HepG2 (cell line): Measurements from ENCODE around the gene RASSF4. TPM values are rescaled to one million over a fixed set of nuclear protein-coding genes. Genes with fewer than 3 reads are reported as not detected.

Experiments
- ARNT ChIP-seq: fragments of 450-650 bp; IDR thresholded peaks from 2 replicates; pipeline ENCODE4 v1.6.1; 2017
- CAMTA2 ChIP-seq: sonication (generic); formaldehyde crosslinking; IDR thresholded peaks from 2 replicates; pipeline ENCODE4 v1.4.0; 2020; ENCODE audit warnings: mild to moderate bottlenecking, missing genetic modification reagents, borderline replicate concordance
- CREB1 ChIP-seq, 2 experiments: fragments of 450-650 bp in 1 of 2; IDR thresholded peaks; 2 replicates each; pipeline ENCODE4 v1.6.1; 2016 to 2017; ENCODE audit warnings: control low read depth in 1 of 2, mild to moderate bottlenecking in 1 of 2, missing compliant biosample characterization in 1 of 2, missing genetic modification characterization in 1 of 2
- HNRNPK ChIP-seq: fragments of 200-400 bp; formaldehyde crosslinking; IDR thresholded peaks from 2 replicates; pipeline ENCODE4 v1.6.1; 2018; ENCODE audit warnings: low read length, low read depth, moderate library complexity, mild to moderate bottlenecking; ENCODE audit not compliant: poor library complexity, severe bottlenecking
- KLF12 ChIP-seq: sonication (generic); formaldehyde crosslinking; IDR thresholded peaks from 2 replicates; pipeline ENCODE4 v1.4.0; 2020; ENCODE audit warnings: missing genetic modification reagents, borderline replicate concordance
- MTERF4 ChIP-seq: sonication (generic); formaldehyde crosslinking; IDR thresholded peaks from 2 replicates; pipeline ENCODE4 v1.8.0; 2023; ENCODE audit warnings: mild to moderate bottlenecking, missing genetic modification reagents
- POGK ChIP-seq: sonication (generic); formaldehyde crosslinking; conservative IDR thresholded peaks from 2 replicates; pipeline ENCODE4 v1.8.0; 2022; ENCODE audit warnings: mild to moderate bottlenecking, moderate library complexity, missing genetic modification reagents
- PRPF4 ChIP-seq: fragments of 200-400 bp; formaldehyde crosslinking; IDR thresholded peaks from 2 replicates; pipeline ENCODE4 v1.6.1; 2016; ENCODE audit warnings: low read length, low read depth; ENCODE audit not compliant: poor library complexity, severe bottlenecking
- SAFB2 ChIP-seq: sonication (generic); formaldehyde crosslinking; IDR thresholded peaks from 2 replicates; pipeline ENCODE4 v1.5.1; 2020; ENCODE audit warnings: missing genetic modification reagents, low read depth, mild to moderate bottlenecking, borderline replicate concordance
- TGIF2 ChIP-seq: IDR thresholded peaks from 2 replicates; pipeline ENCODE4 v1.6.1; 2016; ENCODE audit warnings: control low read depth, missing compliant biosample characterization
- YEATS4 ChIP-seq: sonication (generic); formaldehyde crosslinking; IDR thresholded peaks from 2 replicates; pipeline ENCODE4 v1.4.0; 2020; ENCODE audit warnings: missing genetic modification reagents, borderline replicate concordance
- ZFP1 ChIP-seq: IDR thresholded peaks from 2 replicates; pipeline ENCODE4 v1.6.1; 2016
- ZNF407 ChIP-seq: sonication (generic); formaldehyde crosslinking; IDR thresholded peaks from one replicate; pipeline ENCODE4 v1.5.1; 2020; ENCODE audit warnings: mild to moderate bottlenecking, missing genetic modification reagents; ENCODE audit errors: not compliant biosample characterization
- ZNF451 ChIP-seq: sonication (generic); formaldehyde crosslinking; IDR thresholded peaks from 2 replicates; pipeline ENCODE4 v1.5.0; 2020; ENCODE audit warnings: mild to moderate bottlenecking, missing genetic modification reagents
- ZNF615 ChIP-seq: sonication (generic); formaldehyde crosslinking; IDR thresholded peaks from 2 replicates; pipeline ENCODE4 v1.5.0; 2020; ENCODE audit warnings: mild to moderate bottlenecking, missing genetic modification reagents, borderline replicate concordance
- ZNF703 ChIP-seq: sonication (generic); formaldehyde crosslinking; IDR thresholded peaks from 2 replicates; pipeline ENCODE4 v1.5.1; 2020; ENCODE audit warnings: missing genetic modification reagents, mild to moderate bottlenecking, moderate library complexity, borderline replicate concordance
- polyA plus RNA-seq, 8 experiments: library from polyadenylated mRNA; depleted of rRNA in 3 of 8; stranded (reverse) in 7 of 8; unstranded in 1 of 8; fragments of >200 nt; fragmentation: Illumina TruSeq in 4 of 8; extraction: Trizol in 4 of 8; gene quantifications; 2 replicates each; pipeline versions ENCODE4 v1.2.1 to v1.2.3, GENCODE V29; 2011 to 2016; ENCODE audit warnings: low read depth in 4 of 8, missing spikeins in 1 of 8, mixed read lengths in 1 of 8; ENCODE audit not compliant: insufficient read depth in 1 of 8
- total RNA-seq, 5 experiments: library from RNA; depleted of rRNA; stranded (reverse); fragments of >200 nt; fragmentation: Illumina TruSeq; extraction: Trizol; gene quantifications; 2 replicates each; pipeline ENCODE4 v1.2.3, GENCODE V29; 2016; ENCODE audit warnings: low read depth in 1 of 5

Gene RASSF4
- total and polyA plus RNA-seq, 2 of the 13 experiments (the other 11 are each of a cell fraction or from before 2014, with no cell fraction given): 34.0 to 51.7 TPM

- TF ChIP-seq CAMTA2 (CRISPR knock-in tag) (no peak), ZNF407 (CRISPR knock-in tag) (peak; percentile 48), SAFB2 (CRISPR knock-in tag) (peak; percentile 77; the same call in 1 of the 2 replicates), ZNF703 (CRISPR knock-in tag) (no peak), YEATS4 (CRISPR knock-in tag) (no peak; the same call in 1 of the 2 replicates), CREB1 (IDR thresholded peaks at IDR 0.05) (no peak), CREB1 (CRISPR knock-in tag; IDR thresholded peaks at IDR 0.05) (no peak), TGIF2 (CRISPR knock-in tag) (peak; percentile 15; the same call in 1 of the 2 replicates), ZNF451 (CRISPR knock-in tag) (0 out of 2 replicates have a peak, but pooled peaks have one; percentile 6), HNRNPK (no peak), PRPF4 (no peak), ZNF615 (CRISPR knock-in tag) (no peak), MTERF4 (CRISPR knock-in tag) (peak; percentile 96; the same call in 1 of the 2 replicates), ZFP1 (peak; percentile 61; the same call in 1 of the 2 replicates), POGK (CRISPR knock-in tag) (peak; percentile 78), KLF12 (CRISPR knock-in tag) (no peak), ARNT (no peak)
These were observed 24.2 kb upstream of the RASSF4 start (continued) for GRCh38 chr10:44935201-44935965.
